ENCODE measurements around the gene FLVCR1. TPM values are rescaled to one million over a fixed set of nuclear protein-coding genes. Genes with fewer than 3 reads are reported as not detected.

FLVCR1 gene
- total and polyA plus RNA-seq, 9 of the 15 experiments (the other 6 are each of a cell fraction or from before 2014, with no cell fraction given): 5.2 to 18.0 (median 12.5) TPM

DNA sequence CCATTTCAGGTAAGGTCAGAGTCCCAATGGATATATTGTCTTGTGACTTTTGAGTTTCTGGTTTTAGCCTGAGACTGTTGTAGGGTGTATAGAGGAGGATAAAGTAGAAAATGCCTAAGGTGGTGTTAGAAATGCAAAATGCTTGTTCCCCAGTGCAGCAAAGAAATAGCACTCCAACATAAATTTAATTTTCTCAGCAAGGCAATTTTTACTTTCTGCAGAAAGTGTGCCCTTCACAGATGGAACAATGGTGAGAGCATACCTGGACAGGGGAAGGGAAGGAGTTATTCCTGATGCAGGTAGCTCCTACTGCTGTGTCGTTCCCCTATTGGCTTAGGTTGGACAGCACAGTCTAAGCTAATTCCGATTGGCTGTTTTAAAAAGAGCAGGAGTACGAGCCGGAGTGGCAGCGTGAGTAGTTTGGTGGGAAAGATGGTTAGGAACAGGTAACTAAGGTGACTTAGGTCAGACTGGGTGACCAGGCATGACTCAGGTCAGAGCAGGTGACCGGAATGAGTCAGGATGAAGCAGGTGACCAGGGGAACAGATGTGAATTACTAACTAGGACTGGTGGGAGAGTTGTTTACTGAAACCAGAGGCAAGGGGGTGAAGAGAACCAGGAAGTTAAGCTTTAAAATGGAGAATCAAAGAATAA, 32.1 kb upstream of the FLVCR1 start:
- Histone ChIP-seq H3K4me3 (no peak overlapping the region), H3K4me2 (ENCODE audit: insufficient read depth, low read length) (no peak overlapping the region), H2AFZ (ENCODE audit: low read depth, low read length) (no peak overlapping the region), H3K79me2 (ENCODE audit: control insufficient read depth, insufficient read depth, low read length) (no peaks in the 10 kb centered on the region), H3K9ac (ENCODE audit: insufficient read depth in 1 of 2, low read depth in 2 of 2, low read length in 2 of 2) (no peak overlapping the region), H3K27ac (ENCODE audit: extremely low read depth, low read depth, low read length) (no peak overlapping the region), H3K9me1 (ENCODE audit: control insufficient read depth, insufficient read depth, low read length) (no peaks in the 10 kb centered on the region), H3K4me1 (replicated peaks in 1 of 2; ENCODE audit: control insufficient read depth in 2 of 2, insufficient read depth in 2 of 2, low read length in 2 of 2) (no peaks in the 10 kb centered on the region), H4K20me1 (replicated peaks; ENCODE audit: control insufficient read depth, insufficient read depth, low read length) (no peaks in the 10 kb centered on the region), H3K36me3 (ENCODE audit: control insufficient read depth, insufficient read depth, low read length) (no peaks in the 10 kb centered on the region), H3K9me3 (replicated peaks; ENCODE audit: control insufficient read depth, insufficient read depth, low read depth, low read length) (peaks cover 9% of the 10 kb centered on the region), H3K27me3 (ENCODE audit: control insufficient read depth in 2 of 2, insufficient read depth in 2 of 2, low read length in 2 of 2) (0 out of 5 replicates have a peak, but pooled peaks cover 0 to 4% of the 10 kb centered on the region in 2 experiments)
- BruUV-seq (replicated peaks): no TSS peak
- DNase-seq (ENCODE audit: extremely low read depth in 1 of 4, low spot score in 3 of 4) (no peak), ATAC-seq (no peak), FAIRE-seq (no peak)
- in situ Hi-C loops (cut with MboI): no loop called here
- CTCF ChIA-PET (ENCODE audit: low intra/inter-chr PET ratio): no interaction called here
- POLR2A ChIA-PET: interaction anchor here (1.2 kb wide), 1 partner anchor 11 kb away, joined by 3 read pairs; no protein-coding TSS in a partner anchor
- WGBS (ENCODE audit: insufficient coverage, low coverage, missing lambda C conversion rate): 51% methylated on average over 6 of the region's 6 CpGs
- intact Hi-C loops (cut with micrococcal nuclease): no loop called here
- TF ChIP-seq ZEB2 (IDR thresholded peaks at IDR 0.05) (peak; percentile 86; the same call in 1 of the 2 replicates), TEAD1 (CRISPR knock-in tag; IDR thresholded peaks at IDR 0.05) (no peak), GTF2F1 (IDR thresholded peaks at IDR 0.05; ENCODE audit: low read depth, low read length) (no peak), ZNF561 (CRISPR knock-in tag; conservative IDR thresholded peaks at IDR 0.05) (peak; percentile 90), HSF4 (CRISPR knock-in tag; IDR thresholded peaks at IDR 0.05; ENCODE audit: borderline replicate concordance) (no peak), LEF1 (IDR thresholded peaks at IDR 0.05) (peak; percentile 33; the same call in 1 of the 2 replicates), XRCC3 (IDR thresholded peaks at IDR 0.05) (peak; percentile 94), IRF2 (CRISPR knock-in tag; IDR thresholded peaks at IDR 0.05) (no peak), TRIM28 (IDR thresholded peaks at IDR 0.05) (peak; percentile 99), TRIM24 (IDR thresholded peaks at IDR 0.05) (peak; percentile 13 to 74; a peak in 3 of 4 replicates), EGR1 (conservative IDR thresholded peaks at IDR 0.05) (no peak), CBX1 (IDR thresholded peaks at IDR 0.05; ENCODE audit: low read depth) (peak; percentile 95), ARNT (IDR thresholded peaks at IDR 0.05) (peak in 1 of 2 experiments; percentile 76; a peak in 1 of 4 replicates), JUND (IDR thresholded peaks at IDR 0.05; ENCODE audit: borderline replicate concordance, low read depth, low read length) (no peak), JUND (tag; IDR thresholded peaks at IDR 0.05; ENCODE audit: borderline replicate concordance, low read depth, low read length) (no peak), ZBTB17 (CRISPR knock-in tag; IDR thresholded peaks at IDR 0.05) (no peak)
- TF ChIP-seq, protein P1, sequence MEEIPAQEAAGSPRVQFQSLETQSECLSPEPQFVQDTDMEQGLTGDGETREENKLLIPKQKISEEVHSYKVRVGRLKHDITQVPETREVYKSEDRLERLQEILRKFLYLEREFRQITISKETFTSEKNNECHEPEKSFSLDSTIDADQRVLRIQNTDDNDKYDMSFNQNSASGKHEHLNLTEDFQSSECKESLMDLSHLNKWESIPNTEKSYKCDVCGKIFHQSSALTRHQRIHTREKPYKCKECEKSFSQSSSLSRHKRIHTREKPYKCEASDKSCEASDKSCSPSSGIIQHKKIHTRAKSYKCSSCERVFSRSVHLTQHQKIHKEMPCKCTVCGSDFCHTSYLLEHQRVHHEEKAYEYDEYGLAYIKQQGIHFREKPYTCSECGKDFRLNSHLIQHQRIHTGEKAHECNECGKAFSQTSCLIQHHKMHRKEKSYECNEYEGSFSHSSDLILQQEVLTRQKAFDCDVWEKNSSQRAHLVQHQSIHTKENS (CRISPR knock-in tag; IDR thresholded peaks at IDR 0.05): no peak
- TF ChIP-seq, protein P2, sequence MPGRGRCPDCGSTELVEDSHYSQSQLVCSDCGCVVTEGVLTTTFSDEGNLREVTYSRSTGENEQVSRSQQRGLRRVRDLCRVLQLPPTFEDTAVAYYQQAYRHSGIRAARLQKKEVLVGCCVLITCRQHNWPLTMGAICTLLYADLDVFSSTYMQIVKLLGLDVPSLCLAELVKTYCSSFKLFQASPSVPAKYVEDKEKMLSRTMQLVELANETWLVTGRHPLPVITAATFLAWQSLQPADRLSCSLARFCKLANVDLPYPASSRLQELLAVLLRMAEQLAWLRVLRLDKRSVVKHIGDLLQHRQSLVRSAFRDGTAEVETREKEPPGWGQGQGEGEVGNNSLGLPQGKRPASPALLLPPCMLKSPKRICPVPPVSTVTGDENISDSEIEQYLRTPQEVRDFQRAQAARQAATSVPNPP (IDR thresholded peaks at IDR 0.05; ENCODE audit: borderline replicate concordance, insufficient read depth, insufficient read length): no peak
- TF ChIP-seq, protein P3, sequence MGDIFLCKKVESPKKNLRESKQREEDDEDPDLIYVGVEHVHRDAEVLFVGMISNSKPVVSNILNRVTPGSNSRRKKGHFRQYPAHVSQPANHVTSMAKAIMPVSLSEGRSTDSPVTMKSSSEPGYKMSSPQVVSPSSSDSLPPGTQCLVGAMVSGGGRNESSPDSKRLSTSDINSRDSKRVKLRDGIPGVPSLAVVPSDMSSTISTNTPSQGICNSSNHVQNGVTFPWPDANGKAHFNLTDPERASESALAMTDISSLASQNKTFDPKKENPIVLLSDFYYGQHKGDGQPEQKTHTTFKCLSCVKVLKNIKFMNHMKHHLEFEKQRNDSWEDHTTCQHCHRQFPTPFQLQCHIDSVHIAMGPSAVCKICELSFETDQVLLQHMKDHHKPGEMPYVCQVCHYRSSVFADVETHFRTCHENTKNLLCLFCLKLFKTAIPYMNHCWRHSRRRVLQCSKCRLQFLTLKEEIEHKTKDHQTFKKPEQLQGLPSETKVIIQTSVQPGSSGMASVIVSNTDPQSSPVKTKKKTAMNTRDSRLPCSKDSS (IDR thresholded peaks at IDR 0.05; ENCODE audit: low read depth, partially characterized antibody): peak; percentile 99
- TF ChIP-seq, protein P4, sequence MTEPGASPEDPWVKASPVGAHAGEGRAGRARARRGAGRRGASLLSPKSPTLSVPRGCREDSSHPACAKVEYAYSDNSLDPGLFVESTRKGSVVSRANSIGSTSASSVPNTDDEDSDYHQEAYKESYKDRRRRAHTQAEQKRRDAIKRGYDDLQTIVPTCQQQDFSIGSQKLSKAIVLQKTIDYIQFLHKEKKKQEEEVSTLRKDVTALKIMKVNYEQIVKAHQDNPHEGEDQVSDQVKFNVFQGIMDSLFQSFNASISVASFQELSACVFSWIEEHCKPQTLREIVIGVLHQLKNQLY (CRISPR knock-in tag; conservative IDR thresholded peaks at IDR 0.05): no peak
